Measurements from ENCODE around the gene CCDC195. TPM values are rescaled to one million over a fixed set of nuclear protein-coding genes. Genes with fewer than 3 reads are reported as not detected.

CCDC195 gene
- total RNA-seq, 1 experiment from 2014 or later = not detected

- H2BK5ac ChIP-seq (ENCODE audit: insufficient read length, low read length) = no peak overlapping the region
Observed at GRCh38 chr2:224670203-224670602, 46.0 kb downstream of the CCDC195 start.

More at GRCh38 chr2:224670203-224670602, 46.0 kb downstream of the CCDC195 start:
- Mint-ChIP-seq H3K4me1 (peaks cover 0 to 9% of the 10 kb centered on the region in 2 experiments; a peak in 2 of 4 replicates), H3K4me3 (no peak overlapping the region), H3K27me3 (ENCODE audit: low read depth) (no peaks in the 10 kb centered on the region), H3K9me3 (peaks cover 0 to 3% of the 10 kb centered on the region in 2 experiments; a peak in 1 of 5 replicates), H3K27ac (no peak overlapping the region), H3K36me3 (ENCODE audit: insufficient read depth in 1 of 3, low read depth in 3 of 3) (peaks cover 0 to 4% (median 0%) of the 10 kb centered on the region in 3 experiments; a peak in 2 of 7 replicates)
- Histone ChIP-seq H2BK15ac (ENCODE audit: low read depth, low read length) (no peak overlapping the region), H3K4ac (ENCODE audit: low read depth, low read length) (no peak overlapping the region), H3K79me1 (ENCODE audit: insufficient read depth, low read depth, low read length, poor library complexity, severe bottlenecking) (no peaks in the 10 kb centered on the region), H3K27me3 (ENCODE audit: insufficient read depth, low read length) (no peaks in the 10 kb centered on the region), H2BK120ac (ENCODE audit: low read depth, low read length, poor library complexity, severe bottlenecking) (no peak overlapping the region), H2AK5ac (ENCODE audit: insufficient read length, low read length) (no peak overlapping the region), H4K8ac (replicated peaks; ENCODE audit: insufficient read length, low read depth, low read length) (no peak overlapping the region), H3K79me2 (ENCODE audit: insufficient read depth, low read length) (no peaks in the 10 kb centered on the region), H4K5ac (ENCODE audit: insufficient read length, low read depth, low read length) (no peak overlapping the region), H3K18ac (ENCODE audit: insufficient read length, low read depth, low read length) (no peak overlapping the region), H4K20me1 (ENCODE audit: control insufficient read depth, insufficient read depth, insufficient read length) (no peaks in the 10 kb centered on the region), H3K9me3 (ENCODE audit: control insufficient read depth, low read depth, low read length) (no peaks in the 10 kb centered on the region), H3K56ac (ENCODE audit: insufficient read length, low read depth, low read length) (no peak overlapping the region), H2AFZ (ENCODE audit: low read length) (no peak overlapping the region), H3K27ac (ENCODE audit: insufficient read length, low read depth, low read length) (no peak overlapping the region), H3T11ph (ENCODE audit: low read length) (no peak overlapping the region), H3K9ac (ENCODE audit: extremely low read depth, insufficient read length, low read length) (no peak overlapping the region), H3K23ac (ENCODE audit: insufficient read length, low read depth, low read length) (no peak overlapping the region), H3K4me2 (ENCODE audit: insufficient read depth, insufficient read length, low read length) (no peak overlapping the region), H3K23me2 (ENCODE audit: insufficient read length, low read depth, low read length, poor library complexity, severe bottlenecking) (no peaks in the 10 kb centered on the region), H2BK12ac (ENCODE audit: insufficient read length, low read depth, low read length) (no peak overlapping the region), H2BK20ac (ENCODE audit: low read depth, low read length, poor library complexity, severe bottlenecking) (no peak overlapping the region), H3K14ac (ENCODE audit: insufficient read depth, low read length) (no peak overlapping the region), H4K91ac (ENCODE audit: insufficient read length, low read depth, low read length) (no peak overlapping the region), H3K4me1 (ENCODE audit: insufficient read depth, low read length) (no peaks in the 10 kb centered on the region; the same call in 1 of the 2 replicates)
- TF ChIP-seq, protein P1, sequence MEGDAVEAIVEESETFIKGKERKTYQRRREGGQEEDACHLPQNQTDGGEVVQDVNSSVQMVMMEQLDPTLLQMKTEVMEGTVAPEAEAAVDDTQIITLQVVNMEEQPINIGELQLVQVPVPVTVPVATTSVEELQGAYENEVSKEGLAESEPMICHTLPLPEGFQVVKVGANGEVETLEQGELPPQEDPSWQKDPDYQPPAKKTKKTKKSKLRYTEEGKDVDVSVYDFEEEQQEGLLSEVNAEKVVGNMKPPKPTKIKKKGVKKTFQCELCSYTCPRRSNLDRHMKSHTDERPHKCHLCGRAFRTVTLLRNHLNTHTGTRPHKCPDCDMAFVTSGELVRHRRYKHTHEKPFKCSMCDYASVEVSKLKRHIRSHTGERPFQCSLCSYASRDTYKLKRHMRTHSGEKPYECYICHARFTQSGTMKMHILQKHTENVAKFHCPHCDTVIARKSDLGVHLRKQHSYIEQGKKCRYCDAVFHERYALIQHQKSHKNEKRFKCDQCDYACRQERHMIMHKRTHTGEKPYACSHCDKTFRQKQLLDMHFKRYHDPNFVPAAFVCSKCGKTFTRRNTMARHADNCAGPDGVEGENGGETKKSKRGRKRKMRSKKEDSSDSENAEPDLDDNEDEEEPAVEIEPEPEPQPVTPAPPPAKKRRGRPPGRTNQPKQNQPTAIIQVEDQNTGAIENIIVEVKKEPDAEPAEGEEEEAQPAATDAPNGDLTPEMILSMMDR (conservative IDR thresholded peaks at IDR 0.05) = no peak
- no CpG with 5 or more reads among the region's 1 CpG for WGBS (ENCODE audit: extremely low coverage, insufficient read length, low lambda C conversion rate)
- no peak for DNase-seq

Data from H9 (cell line).